DND-41 (cell line): ENCODE measurements around the gene CDH2.

ENCODE experiments used
- ATAC-seq: fragments of 200-7000 bp; cut with Tn5 transposase; 3 replicates; pipeline ENCODE4 v1.9.1; 2021; ENCODE audit warnings: low read depth; ENCODE audit not compliant: insufficient read depth
- DNase-seq: peaks from one replicate; pipeline ENCODE4 v3.0.0-alpha.2; 2020
- H2AFZ ChIP-seq: 2 replicates; pipeline ENCODE4 v1.6.0; 2012; ENCODE audit warnings: low read depth, low read length
- H3K27ac ChIP-seq: 2 replicates; pipeline ENCODE4 v1.5.1; 2012; ENCODE audit warnings: low read length, inconsistent platforms
- H3K27me3 ChIP-seq: fragments of 200-600 bp; sonication (generic); 2 replicates; pipeline ENCODE4 v1.6.0; 2012; ENCODE audit warnings: low read length, mild to moderate bottlenecking, inconsistent platforms; ENCODE audit not compliant: insufficient read depth, poor library complexity
- H3K36me3 ChIP-seq: 2 replicates; pipeline ENCODE4 v1.5.1; 2012; ENCODE audit warnings: low read length, inconsistent platforms; ENCODE audit not compliant: insufficient read depth
- H3K4me1 ChIP-seq: 2 replicates; pipeline ENCODE4 v1.5.1; 2012; ENCODE audit warnings: mild to moderate bottlenecking, low read length; ENCODE audit not compliant: insufficient read depth
- H3K4me2 ChIP-seq: 2 replicates; pipeline ENCODE4 v1.6.0; 2012; ENCODE audit warnings: mild to moderate bottlenecking, moderate library complexity, low read length, inconsistent platforms; ENCODE audit not compliant: insufficient read depth
- H3K4me3 ChIP-seq, 2 experiments: fragments of 200-600 bp in 1 of 2; shearing (Covaris generic) in 1 of 2; 2 replicates each; pipeline ENCODE4 v1.5.1; 2012 to 2016; ENCODE audit warnings: inconsistent platforms in 2 of 2, low read length in 2 of 2, mild to moderate bottlenecking in 2 of 2, low read depth in 1 of 2, moderate library complexity in 1 of 2
- H3K79me2 ChIP-seq: 2 replicates; pipeline ENCODE4 v1.6.0; 2012; ENCODE audit warnings: low read length, inconsistent platforms; ENCODE audit not compliant: insufficient read depth
- H3K9ac ChIP-seq: 2 replicates; pipeline ENCODE4 v1.6.0; 2012; ENCODE audit warnings: low read depth, mild to moderate bottlenecking, inconsistent platforms, low read length, moderate library complexity
- H3K9me3 ChIP-seq: 2 replicates; pipeline ENCODE4 v1.5.1; 2012; ENCODE audit warnings: low read length, moderate library complexity, mild to moderate bottlenecking, inconsistent platforms; ENCODE audit not compliant: insufficient read depth, severe bottlenecking
- H4K20me1 ChIP-seq: 2 replicates; pipeline ENCODE4 v1.6.0; 2012; ENCODE audit warnings: low read length; ENCODE audit not compliant: insufficient read depth
- EZH2 ChIP-seq: IDR thresholded peaks from 3 replicates; pipeline ENCODE4 v1.6.1; 2012; ENCODE audit warnings: borderline replicate concordance, low read depth, mild to moderate bottlenecking, moderate library complexity, low read length, inconsistent platforms; ENCODE audit not compliant: severe bottlenecking
- TF ChIP-seq, protein P1 (sequence below): IDR thresholded peaks from 2 replicates; pipeline ENCODE4 v1.5.1; 2012; ENCODE audit warnings: borderline replicate concordance, low read length, moderate library complexity, mild to moderate bottlenecking; ENCODE audit not compliant: poor library complexity, severe bottlenecking; ENCODE audit errors: extremely low read depth

CDH2 gene

DNA sequence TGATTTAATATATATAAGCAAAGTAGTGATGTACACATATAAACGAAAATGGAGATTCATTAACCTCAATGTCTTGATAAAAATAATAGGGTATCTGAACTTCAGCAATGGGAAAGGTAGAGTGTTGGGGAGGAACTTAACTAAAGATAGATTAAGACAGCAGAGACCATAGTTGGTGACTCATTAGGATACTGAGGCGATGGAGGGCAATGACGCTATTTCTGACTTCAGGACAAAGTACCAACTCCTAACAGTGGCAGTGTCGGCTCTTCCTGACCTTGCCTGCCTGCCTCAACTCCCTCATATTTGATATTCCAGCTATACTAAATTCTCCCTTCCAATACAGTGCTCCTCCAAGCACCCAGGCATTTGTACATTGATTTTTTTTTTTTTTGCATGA, 98.6 kb downstream of the CDH2 start:
- ATAC-seq (no peak), DNase-seq (no peak)
- Histone ChIP-seq H3K9me3 (no peaks in the 10 kb centered on the region), H3K79me2 (peaks cover 4% of the 10 kb centered on the region; the same call in 1 of the 2 replicates), H3K36me3 (no peaks in the 10 kb centered on the region), H2AFZ (no peak overlapping the region), H3K27ac (no peak overlapping the region), H3K4me3 (no peak overlapping the region), H3K4me2 (no peak overlapping the region), H3K4me1 (no peaks in the 10 kb centered on the region), H4K20me1 (no peaks in the 10 kb centered on the region; the same call in 1 of the 2 replicates), H3K9ac (no peak overlapping the region), H3K27me3 (no peaks in the 10 kb centered on the region)
- TF ChIP-seq, protein P1, sequence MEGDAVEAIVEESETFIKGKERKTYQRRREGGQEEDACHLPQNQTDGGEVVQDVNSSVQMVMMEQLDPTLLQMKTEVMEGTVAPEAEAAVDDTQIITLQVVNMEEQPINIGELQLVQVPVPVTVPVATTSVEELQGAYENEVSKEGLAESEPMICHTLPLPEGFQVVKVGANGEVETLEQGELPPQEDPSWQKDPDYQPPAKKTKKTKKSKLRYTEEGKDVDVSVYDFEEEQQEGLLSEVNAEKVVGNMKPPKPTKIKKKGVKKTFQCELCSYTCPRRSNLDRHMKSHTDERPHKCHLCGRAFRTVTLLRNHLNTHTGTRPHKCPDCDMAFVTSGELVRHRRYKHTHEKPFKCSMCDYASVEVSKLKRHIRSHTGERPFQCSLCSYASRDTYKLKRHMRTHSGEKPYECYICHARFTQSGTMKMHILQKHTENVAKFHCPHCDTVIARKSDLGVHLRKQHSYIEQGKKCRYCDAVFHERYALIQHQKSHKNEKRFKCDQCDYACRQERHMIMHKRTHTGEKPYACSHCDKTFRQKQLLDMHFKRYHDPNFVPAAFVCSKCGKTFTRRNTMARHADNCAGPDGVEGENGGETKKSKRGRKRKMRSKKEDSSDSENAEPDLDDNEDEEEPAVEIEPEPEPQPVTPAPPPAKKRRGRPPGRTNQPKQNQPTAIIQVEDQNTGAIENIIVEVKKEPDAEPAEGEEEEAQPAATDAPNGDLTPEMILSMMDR, result no peak
- TF ChIP-seq EZH2, result no peak

DNA sequence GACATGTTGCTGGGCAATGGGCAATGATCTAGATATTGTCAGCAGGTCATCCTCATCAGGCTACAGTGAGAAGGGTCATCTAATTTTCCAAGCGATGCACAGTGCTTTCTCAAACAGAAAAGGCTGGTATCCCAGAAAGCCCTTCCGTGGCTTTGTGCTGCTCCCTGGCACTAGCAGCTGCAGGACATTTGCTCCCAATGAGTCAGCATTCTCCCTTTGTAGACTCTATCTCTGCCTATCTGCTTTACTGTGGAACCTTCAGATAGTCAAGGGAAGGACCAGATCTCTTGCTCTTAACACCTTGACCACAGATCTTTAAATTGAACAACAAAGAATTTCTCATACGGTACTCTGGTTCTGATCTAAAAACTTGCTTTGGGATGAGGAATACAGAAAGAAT, 101.4 kb downstream of the CDH2 start:
- DNase-seq, result no peak

GRCh38 chr18:28074076-28074475, 102.9 kb downstream of the CDH2 start:
- H3K4me1 ChIP-seq, result no peaks in the 10 kb centered on the region
- peaks cover 8% of the 10 kb centered on the region; the same call in 1 of the 2 replicates for H3K79me2 ChIP-seq
- DNase-seq (no peak), ATAC-seq (no peak)
- no peak overlapping the region for H3K4me3 ChIP-seq
- TF ChIP-seq, protein P1, result no peak
- TF ChIP-seq EZH2, result no peak
- no peak overlapping the region for H2AFZ ChIP-seq
- no peaks in the 10 kb centered on the region for H3K27me3 ChIP-seq
- no peaks in the 10 kb centered on the region for H3K9me3 ChIP-seq
- no peak overlapping the region for H3K27ac ChIP-seq
- no peaks in the 10 kb centered on the region for H3K36me3 ChIP-seq
- no peaks in the 10 kb centered on the region for H4K20me1 ChIP-seq
- H3K4me2 ChIP-seq, result no peak overlapping the region
- no peak overlapping the region for H3K9ac ChIP-seq

More for the DNA sequence above, 101.4 kb downstream of the CDH2 start:
- Histone ChIP-seq H3K79me2 (peaks cover 4% of the 10 kb centered on the region; the same call in 1 of the 2 replicates), H4K20me1 (no peaks in the 10 kb centered on the region), H3K4me2 (no peak overlapping the region), H3K4me1 (no peaks in the 10 kb centered on the region), H2AFZ (no peak overlapping the region), H3K4me3 (no peak overlapping the region), H3K27me3 (no peaks in the 10 kb centered on the region), H3K36me3 (no peaks in the 10 kb centered on the region), H3K27ac (no peak overlapping the region), H3K9ac (no peak overlapping the region), H3K9me3 (no peaks in the 10 kb centered on the region)
- ATAC-seq, result no peak
- no peak for TF ChIP-seq EZH2
- TF ChIP-seq, protein P1, result no peak

- no peaks in the 10 kb centered on the region for H3K4me1 ChIP-seq
- ATAC-seq, result no peak
- no peak for DNase-seq
- no peak overlapping the region for H3K9ac ChIP-seq
- H4K20me1 ChIP-seq, result no peaks in the 10 kb centered on the region
- H3K27ac ChIP-seq, result no peak overlapping the region
- H3K27me3 ChIP-seq, result no peaks in the 10 kb centered on the region
- no peaks in the 10 kb centered on the region for H3K9me3 ChIP-seq
- H3K36me3 ChIP-seq, result no peaks in the 10 kb centered on the region
- H3K4me2 ChIP-seq, result no peak overlapping the region
- no peak for TF ChIP-seq EZH2
- TF ChIP-seq, protein P1, result no peak
- H3K79me2 ChIP-seq, result peaks cover 8% of the 10 kb centered on the region; the same call in 1 of the 2 replicates
- H3K4me3 ChIP-seq, result no peak overlapping the region
- no peak overlapping the region for H2AFZ ChIP-seq
Observed at GRCh38 chr18:28073658-28074057, 103.3 kb downstream of the CDH2 start.
